Activated T-helper 1 cell treated with anti-CD3 and anti-CD28 coated beads, Interleukin-2, amount 50 U/mL, for 16 hours (primary cell): ENCODE results near the gene TFB1M.
"Not testable (repeated sequence)": the region's sequence is repeated elsewhere in the genome, so short reads cannot be mapped to it uniquely, and the experiment has no call there.

Experiments used
- DNase-seq, 2 donors: peaks; one replicate each; pipeline ENCODE4 v3.0.0-alpha.2; 2020; ENCODE audit warnings: low read depth in 1 of 2, low spot score in 1 of 2

The TFB1M gene

DNA sequence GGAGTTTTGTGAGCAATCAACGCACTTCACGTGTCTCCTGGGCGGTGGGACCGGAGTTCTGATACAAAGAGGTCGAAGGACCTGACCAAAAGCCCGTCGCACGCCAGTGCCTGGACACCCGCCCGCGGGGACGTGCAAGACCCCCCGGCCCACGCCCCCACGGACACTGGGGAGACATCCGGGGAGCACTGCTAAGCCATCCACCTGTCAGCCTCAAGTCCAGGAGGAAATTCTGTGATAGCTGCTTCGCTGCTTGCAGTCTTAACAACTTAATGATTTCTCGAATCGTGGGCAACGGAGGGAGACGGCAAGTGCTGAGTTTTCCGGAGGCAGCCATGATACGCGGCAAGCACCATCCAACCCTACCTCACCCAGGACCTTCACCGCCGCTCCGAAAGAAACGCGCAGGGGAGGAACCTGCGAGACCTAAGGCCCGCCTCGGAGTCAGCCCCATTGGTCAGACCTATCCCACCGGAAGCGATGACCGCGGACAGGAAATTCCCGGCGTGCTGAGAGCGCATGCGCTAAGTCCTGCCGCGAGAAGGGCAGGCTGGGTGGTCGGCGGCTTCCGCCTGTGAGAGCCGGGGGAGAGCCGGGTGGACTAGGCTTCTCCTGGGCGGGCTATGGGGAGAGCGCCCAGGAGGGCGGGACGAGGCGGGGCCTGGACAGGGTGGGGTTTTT lies at the start of gene TFB1M:
Gene TFB1M (minus strand): TSS at position 393 of the 681 bp plus-strand sequence. CDS start 56 bp downstream, at position 337.
- DNase-seq = peak; percentile 92 to 98

DNA sequence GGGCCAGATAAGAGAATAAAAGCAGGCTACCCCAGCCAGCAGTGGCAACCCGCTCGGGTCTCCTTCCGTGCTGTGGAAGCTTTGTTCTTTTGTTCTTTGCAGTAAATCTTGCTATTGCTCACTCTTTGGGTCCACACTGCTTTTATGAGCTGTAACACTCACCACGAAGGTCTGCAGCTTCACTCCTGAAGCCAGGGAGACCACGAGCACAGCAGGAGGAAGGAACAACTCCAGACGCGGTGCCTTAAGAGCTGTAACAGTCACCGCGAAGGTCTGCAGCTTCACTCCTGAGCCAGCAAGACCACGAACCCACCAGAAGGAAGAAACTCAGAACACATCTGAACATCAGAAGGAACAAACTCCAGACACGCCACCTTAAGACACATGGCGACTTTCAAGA lies 49.7 kb upstream of the TFB1M start:
- DNase-seq = not testable (repeated sequence)

DNA sequence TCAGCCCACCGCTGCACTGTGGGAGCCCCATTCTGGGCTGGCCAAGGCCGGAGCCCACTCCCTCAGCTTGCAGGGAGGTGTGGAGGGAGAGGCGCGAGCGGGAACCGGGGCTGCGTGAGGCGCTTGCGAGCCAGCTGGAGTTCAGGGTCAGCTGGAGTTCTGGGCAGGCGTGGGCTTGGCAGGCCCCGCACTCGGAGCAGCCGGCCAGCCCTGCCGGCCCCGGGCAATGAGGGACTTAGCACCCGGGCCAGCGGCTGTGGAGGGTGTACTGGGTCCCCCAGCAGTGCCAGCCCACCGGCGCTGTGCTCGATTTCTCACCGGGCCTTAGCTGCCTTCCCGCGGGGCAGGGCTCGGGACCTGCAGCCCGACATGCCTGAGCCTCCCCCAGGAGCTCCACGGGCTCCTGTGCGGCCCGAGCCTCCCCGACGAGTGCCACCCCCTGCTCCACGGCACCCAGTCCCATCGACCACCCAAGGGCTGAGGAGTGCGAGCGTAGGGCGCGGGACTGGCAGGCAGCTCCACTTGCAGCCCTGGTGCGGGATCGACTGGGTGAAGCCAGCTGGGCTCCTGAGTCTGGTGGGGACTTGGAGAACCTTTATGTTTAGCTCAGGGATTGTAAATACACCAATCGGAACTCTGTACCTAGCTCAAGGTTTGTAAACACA lies 48.8 kb upstream of the TFB1M start:
- DNase-seq = not testable (repeated sequence)

DNA sequence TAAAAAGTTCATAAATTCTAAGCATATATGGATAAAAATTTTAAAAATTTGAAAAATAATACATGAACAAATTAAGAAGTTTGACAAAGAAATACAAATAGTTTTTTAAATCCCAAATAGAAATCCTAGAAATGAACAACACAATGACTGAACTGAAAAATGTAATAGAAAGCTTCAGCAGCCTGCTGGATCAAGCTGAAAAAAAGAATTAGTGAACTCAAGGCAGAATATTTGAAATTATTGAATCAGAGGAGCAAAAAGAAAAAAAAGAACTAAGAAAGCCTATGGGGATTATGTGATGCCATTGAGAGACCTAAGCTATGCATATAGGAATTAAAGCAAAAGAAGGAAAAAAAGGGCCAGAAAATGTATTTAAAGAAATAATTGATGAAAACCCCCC lies 39.9 kb upstream of the TFB1M start:
- DNase-seq = no peak

DNA sequence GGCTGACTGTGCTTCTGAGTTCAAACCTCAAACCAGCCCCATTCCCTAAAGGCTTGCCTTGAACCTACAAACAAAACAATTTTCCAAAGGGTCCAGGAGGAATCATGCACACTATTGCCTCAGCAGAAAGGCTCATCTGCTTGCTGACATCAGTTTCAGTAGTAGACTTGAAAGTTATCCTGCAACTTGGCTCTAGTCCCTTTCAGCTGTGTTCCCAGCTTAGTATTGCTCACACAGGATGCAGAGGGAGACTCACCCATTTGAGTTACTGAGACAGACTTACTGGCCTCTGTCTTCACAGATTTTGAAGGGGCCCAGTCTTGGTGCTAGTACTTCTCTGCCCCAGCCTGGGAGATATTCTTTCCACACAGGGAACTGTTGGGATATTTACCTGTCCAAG lies 38.5 kb upstream of the TFB1M start:
- no peak for DNase-seq

DNA sequence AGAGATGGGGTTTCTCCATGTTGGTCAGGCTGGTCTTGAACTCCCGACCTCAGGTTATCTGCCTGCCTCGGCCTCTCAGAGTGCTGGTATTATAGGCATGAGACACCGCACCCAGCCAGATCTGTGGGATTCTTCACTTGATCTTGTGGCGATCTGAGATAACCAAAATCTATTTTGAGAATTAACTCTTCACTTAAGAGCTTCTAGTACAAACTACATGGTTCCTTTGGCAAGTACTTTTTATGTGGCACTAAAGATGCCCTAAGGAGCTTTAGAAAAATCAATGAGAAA lies 37.8 kb upstream of the TFB1M start:
- DNase-seq = no peak

DNA sequence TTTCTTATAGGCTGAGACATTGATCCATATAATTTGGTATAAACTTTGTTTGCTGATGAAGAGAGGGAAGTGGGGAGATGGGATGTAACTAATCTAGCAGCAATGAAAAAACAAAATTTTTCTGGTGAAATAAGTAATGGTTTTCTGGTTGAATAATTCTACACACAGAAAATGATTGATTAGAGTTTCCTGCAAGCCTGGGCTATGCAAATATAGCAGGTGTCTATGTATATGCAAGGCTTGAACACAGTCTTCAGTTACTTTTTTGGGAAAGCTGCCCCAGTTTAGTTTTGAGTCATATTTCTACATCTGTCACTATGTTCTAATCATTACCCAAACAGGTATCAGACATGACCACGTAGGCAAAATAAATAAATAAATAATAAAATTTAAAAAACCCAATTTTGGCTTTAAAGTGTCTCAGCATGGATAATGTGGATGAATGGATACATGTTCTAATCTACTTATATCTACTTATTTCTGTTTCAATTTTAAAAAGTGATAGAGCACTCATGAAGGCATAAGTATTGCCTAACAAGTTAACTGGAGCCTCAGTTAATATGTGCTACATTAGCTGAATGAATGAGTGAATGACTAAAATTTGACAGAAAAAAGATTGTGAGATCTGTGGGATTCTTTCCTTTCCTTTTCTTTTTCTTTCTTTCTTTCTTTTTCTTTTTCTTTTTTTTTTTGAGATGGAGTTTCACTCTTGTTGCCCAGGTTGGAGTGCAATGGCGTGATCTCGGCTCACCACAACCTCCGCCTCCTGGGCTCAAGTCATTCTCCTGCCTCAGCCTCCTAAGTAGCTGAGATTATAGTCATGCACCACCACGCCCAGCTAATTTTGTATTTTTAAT lies 37.2 kb upstream of the TFB1M start:
- DNase-seq = no peak

DNA sequence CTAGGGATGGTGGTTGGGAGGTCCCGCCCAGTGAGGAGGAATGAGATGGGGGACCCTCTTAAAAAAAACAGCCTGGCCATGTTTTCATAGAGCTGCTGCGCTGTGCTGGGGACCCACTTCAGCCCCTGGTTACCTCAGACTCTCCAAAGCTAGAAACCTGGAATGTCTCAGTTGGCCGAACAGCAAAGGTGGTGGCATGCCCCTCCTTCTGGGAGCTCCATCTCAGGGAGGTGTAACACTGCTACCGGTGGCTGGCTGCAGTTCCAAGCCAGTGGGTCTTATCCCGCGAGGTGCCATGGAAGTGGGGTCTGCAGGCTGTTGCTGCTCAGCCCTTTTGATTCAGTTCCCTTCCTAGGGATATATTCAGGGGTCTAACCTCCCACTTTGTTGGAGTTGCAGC lies 35.7 kb upstream of the TFB1M start:
- DNase-seq = no peak

DNA sequence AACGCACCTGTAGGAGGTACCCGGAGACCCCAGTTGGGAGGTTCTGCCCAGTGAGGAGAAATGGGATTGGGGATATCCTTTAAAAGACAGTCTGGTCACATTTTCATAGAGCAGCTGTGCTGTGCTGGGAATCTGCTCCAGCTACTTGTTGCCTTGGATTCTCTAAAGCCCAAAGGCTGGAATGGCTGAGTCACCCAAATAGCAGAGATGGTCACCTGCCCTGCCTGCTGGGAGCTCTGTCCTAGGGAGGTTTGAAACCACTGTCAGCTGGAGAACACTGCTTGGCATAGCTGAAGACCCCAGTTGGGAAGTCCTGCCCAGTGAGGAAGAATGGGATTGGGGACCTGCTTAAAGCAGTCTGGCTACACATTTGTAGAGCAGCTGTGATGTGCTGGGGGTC lies 34.8 kb upstream of the TFB1M start:
- DNase-seq = no peak

DNA sequence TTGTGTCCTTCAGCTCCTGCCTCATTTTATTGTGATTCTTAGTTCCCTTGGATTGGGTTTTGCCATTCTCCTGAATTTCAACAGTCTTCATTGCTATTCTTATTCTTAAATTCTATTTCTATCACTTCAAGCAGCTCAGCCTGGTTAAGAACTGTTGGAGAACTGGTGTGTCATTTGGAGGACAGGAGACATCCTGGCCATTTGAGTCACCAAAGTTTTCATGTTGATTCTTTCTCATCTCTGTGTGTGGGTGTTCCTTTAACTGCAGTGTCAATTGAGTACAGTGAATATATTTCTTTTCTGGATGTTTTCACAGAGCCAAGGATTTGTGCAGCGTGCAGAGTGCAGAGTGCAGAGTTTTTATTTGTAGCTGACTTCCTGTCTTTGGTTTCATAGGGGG lies 33.5 kb upstream of the TFB1M start:
- no peak for DNase-seq

DNA sequence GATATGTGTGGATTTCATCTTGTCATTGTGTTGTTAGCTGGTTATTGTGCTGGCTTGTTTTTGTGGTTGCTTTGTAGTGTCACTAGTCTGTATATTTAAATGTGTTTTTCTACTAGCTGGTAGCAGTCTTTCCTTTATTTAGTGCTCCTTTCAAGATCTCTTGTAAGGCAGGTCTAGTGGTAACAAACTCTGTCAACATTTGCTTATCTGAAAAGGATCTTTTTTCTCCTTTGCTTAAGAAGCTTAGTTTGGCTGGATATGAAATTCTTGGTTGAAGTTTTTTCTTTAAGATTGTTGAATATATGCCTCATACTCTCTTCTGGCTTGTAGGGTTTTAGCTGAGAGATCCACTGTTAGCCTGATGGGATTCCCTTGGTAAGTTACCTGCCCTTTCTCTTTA lies 32.7 kb upstream of the TFB1M start:
- DNase-seq = no peak

DNA sequence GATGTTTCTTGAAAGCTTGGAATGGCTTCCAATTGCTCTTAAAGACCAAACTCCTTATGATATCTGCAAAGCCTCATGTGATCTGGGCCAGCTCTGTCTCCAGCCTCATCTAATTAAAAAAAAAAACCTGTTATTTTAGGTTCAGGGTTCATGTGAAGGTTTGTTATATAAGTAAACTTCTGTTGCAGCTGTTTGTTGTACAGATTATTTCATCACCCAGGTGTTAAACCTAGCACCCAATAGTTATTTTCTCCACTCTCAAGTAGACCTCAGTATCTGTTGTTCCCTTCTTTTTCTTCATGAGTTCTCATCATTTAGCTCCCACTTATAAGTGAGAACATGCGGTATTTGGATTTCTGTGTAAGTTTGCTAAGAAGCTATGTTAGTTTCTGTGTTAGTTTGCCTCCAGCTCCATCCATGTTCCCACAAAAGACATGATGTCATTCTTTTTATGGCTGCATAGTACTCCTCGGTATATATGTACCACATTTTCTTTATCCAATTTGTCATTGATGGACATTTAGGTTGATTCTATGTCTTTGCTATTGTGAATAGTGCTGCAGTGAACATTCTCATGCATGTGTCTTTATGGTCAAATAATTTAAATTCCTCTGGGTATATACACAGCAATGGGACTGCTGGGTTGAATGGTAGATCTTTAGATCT lies 30.2 kb upstream of the TFB1M start:
- no peak for DNase-seq

DNA sequence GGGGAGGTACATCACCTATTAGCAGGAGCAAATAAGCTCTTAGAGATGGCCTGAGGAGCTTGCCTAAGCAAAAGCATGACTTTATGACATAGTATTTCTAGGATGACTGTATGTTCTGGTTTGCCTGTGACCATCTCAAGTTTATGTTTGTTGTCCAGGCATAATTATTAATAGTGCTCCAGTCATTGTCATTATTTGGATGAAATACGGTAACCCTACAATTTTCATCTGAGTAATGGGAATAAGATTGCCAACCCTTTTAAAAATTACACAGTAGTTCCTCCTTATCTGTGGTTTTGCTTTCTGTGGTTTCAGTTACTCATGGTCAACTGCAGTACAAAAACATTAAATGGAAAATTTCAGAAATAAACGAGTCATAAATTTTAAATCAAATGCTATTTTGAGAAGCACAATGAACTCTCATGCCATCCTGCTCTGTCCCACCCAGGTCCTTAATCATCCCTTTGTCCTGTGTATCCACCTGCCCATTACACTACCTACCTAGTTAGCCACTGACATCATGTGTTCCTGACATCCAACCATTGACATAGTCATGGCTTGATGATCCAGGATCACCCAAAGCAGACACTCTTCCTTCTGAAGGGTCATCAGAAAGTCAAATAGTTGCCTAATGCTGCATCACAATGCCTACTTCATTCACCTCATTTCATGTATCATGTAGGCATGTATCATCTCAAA lies 27.0 kb upstream of the TFB1M start:
- DNase-seq = no peak

DNA sequence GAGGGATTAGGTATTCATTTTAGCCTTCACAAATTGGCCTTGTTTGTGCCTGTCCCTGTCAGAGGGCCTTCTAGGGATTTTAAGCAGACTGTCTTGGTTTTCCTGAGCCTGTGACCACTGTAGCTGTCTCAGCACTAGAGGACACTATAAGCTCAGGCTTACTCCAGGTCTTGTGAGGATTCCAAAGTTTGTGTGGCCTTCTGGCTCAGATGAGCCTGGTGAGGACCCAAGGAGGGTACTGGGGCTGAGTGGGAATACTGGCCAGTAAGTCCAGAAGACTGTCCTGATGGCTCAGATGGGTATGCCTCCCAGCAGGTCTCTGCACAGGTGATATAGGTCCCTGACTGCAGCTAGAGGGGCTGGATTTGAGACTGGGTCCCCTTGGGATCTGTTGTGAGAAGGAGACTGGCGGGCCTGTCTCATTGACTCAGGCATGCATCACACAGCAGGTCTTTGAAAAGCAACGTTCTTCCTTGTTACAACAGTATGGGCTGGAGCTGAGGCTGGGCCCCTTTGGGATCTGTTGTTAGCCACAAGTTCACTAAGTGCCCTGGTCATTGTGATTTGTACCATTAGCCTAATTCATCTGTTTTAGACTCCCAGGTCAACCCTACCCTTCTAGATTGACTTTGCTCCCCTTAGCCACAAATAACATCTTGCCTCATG lies 26.3 kb upstream of the TFB1M start:
- no peak for DNase-seq

DNA sequence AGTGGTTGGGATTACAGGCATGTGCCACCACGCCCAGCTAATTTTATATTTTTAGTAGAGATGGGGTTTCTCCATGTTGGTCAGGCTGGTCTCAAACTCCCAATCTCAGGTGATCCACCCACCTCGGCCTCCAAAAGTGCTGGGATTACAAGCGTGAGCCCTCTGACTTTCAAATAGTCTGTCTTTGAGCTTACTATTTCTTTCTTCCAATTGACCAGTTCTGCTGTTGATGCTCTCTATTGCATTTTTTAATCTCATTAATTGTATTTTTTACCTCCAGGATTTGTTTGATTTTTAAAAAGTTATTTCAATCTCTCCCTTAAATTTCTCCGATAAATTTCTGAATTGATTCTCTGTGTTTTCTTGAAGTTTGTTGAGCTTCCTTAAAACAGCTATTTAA lies 25.6 kb upstream of the TFB1M start:
- not testable (repeated sequence) for DNase-seq

DNA sequence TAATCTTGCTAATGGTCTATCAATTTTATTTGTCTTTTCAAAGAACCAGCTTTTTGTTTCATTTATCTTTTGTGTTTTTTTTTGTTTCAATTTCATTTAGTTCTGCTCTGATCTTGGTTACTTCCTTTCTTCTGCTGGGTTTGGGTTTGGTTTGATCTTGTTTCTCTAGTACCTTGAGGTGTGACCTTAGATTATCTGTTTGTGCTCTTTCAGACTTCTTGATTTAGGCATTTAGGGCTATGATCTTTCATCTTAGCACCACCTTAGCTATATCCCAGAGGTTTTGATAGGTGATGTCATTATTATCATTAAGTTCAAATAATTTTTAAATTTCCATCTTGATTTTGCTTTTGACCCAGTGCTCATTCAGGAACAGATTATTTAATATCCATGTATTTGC lies 24.0 kb upstream of the TFB1M start:
- DNase-seq = not testable (repeated sequence)

DNA sequence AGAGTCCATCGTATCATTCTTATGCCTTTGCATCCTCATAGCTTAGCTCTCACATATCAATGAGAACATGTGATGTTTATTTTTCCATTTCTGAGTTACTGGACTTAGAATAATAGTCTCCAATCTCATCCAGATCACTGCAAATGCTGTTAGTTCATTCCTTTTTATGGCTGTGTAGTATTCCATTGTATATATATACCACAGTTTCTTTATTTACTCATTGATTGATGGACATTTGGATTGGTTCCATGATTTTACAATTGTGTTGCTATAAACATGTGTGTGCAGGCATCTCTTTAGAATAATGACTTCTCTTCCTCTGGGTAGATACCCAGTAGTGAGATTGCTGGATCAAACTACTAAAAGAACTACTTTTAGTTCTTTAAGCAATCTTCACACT lies 21.0 kb upstream of the TFB1M start:
- no peak for DNase-seq

DNA sequence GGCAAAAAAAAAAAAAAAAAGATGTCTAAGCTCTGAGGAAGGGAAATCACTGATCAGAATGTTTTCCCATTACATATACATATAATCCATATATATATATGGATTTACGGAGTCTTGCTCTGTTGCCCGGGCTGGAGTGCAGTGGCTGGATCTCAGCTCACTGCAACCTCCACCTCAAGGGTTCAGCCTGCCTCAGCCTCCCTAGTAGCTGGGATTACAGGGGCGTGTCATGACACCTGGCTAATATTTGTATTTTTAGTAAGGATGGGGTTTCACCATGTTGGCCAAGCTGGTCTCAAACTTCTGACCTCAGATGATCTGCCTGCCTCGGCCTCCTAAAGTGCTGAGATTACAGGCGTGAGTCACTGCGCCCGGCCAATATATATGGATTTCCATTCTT lies 19.8 kb upstream of the TFB1M start:
- DNase-seq = not testable (repeated sequence)

DNA sequence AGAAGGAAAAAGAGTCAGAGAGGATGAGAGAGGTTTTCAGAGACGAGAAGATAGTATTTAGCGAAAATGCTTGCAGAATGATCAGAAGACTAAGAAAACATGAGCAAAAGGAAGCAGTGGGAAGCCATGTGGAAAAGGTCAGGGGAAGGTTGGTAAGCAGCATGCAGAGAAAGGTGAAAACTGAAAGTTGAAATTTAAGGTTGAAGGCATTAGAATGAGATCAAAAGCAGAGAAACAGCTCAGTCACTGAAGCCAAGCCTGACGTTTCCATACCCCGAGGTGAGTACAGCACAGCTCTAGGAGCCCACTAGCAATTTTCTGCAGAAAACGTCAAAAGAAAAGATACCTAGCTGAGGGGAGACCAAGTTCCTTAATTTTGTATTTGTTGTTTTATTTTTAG lies 19.1 kb upstream of the TFB1M start:
- DNase-seq = no peak

DNA sequence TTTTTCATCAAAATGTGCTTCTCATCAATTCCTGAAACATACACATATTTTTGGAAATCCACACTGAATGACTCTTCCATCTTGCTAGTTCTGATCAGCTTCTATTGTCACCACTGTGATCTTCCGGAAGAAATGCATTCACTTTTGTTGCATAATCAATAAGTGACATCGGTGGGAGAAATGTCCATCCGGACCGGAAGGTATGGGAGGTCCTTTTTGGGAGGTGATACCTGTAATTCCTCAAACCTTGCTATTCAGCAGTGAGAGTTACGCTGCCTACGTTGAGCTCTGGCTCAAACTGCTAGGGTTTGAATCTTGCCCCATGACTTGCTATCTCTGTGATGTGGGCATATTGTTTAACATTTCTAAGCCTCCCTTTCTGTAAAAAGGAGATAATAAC lies 16.6 kb upstream of the TFB1M start:
- DNase-seq = no peak
